Right lobe of liver (tissue), 4 donors: ENCODE data around the gene WFDC1.

ENCODE experiments used
- CTCF ChIP-seq, 4 donors: fragments of 200-600 bp in 3 of 4; fragments of 450-650 bp in 1 of 4; IDR thresholded peaks; one replicate each; pipeline versions ENCODE4 v1.5.1 to v1.8.0; 2016 to 2022; ENCODE audit warnings: antibody characterized with exemption in 4 of 4, mild to moderate bottlenecking in 2 of 4
- POLR2A ChIP-seq: fragments of 450-650 bp; IDR thresholded peaks from one replicate; pipeline ENCODE4 v1.6.1; 2017; ENCODE audit warnings: antibody characterized with exemption, mild to moderate bottlenecking
- donor health status: DM: no; HTN: no; CAD: no.
- donor health status: DM: no; HTN: no; CAD: no.
- donor health status: DM: no; HTN: yes; CAD: no.

DNA sequence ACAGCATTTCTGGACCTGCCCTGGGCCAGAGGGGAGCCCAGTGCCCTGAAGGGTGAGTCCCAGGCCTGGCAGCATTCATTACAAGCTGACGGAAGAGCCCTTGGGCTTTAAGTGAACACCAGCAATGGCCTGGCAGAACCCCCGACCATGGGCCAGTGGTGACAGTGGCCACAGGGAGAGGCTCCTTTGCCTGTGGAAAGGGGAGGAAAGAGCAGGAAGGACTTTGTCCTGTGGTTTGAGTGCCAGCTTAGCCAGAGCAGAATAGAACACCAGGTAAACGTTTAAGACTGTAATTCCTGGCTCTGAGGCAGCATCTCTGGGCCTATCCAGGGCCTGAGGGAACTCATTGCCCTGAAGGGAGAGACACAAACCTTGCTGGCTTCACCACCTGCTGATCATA, 39.4 kb downstream of the WFDC1 start:
- TF ChIP-seq CTCF (IDR thresholded peaks at IDR 0.05), result no peak
- TF ChIP-seq POLR2A, result no peak
